ENCODE data around the gene KLHDC1.
A peak's percentile ranks its signal among the peaks of the same experiment; 100 is the strongest.
"Not testable (repeated sequence)": the region's sequence is repeated elsewhere in the genome, so short reads cannot be mapped to it uniquely, and the experiment has no call there.

Gene KLHDC1

DNA sequence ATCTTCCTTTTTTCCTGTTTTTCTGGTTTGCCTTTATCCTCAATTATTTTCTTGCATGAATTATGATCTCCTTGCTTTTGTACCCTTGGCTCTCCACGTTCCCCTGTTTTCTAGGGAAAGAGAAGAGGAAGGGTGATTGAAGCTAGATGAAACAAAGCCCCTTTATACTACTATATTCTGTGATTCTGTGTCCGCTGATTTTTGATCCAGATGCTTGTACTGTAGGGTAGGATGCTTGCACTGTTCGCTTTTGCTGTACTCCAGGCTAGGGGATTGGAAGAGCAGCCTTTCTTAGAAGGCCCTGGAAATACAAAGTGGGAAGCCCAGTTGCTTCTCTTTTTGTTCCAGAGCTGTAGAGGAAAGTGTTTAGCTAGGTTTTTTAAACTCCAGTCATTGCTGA lies 40.0 kb downstream of the KLHDC1 start:
- DNase-seq: no peak

- no peak for DNase-seq
These were observed 40.9 kb downstream of the KLHDC1 start for GRCh38 chr14:49733836-49734235.

DNA sequence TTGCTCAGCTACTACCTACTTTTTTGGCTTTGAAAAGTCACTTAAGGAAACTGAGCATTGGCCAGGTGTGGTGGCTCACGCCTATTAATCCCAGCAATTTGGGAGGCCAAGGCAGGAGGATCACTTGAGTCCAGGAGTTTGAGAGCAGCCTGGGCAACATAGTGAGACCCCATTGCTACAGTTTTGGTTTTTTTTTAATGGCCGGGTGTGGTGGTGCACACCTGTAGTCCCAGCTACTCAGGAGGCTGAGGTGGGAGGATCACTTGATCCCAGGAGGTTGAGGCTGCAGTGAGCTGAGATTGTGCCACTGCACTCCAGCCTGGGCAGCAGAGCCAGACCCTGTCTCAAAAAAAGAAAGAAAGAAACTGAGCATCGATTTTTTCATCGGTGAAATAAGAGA lies 42.7 kb downstream of the KLHDC1 start:
- DNase-seq: not testable (repeated sequence)

- DNase-seq: no peak
These were observed 52.3 kb downstream of the KLHDC1 start for GRCh38 chr14:49745191-49745590.

- not testable (repeated sequence) for DNase-seq
These were observed 53.6 kb downstream of the KLHDC1 start for GRCh38 chr14:49746476-49746875.

DNA sequence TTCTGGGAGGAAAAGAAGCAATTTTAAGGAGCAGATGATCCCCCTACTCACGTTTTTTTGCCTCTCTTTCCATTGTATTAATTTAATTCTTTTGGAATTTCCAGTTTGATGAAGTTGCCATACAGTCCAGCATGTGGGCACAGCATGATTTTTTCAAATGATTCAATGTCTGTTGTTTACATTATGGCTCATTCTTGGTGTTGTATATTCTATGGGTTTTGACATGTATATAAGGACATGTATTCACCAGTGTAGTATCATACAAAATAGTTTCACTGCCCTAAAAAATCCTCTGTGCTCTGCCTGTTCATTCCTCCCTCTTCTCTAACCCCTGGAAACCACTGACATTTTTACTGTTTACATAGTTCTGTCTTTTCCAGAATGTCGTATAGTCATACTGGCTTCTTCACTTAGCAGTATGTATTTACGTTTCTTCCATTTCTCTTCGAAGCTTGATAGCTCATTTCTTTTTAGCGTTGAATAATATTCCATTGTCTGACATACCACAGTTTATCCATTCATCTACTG lies 61.7 kb downstream of the KLHDC1 start:
- DNase-seq: no peak

DNA sequence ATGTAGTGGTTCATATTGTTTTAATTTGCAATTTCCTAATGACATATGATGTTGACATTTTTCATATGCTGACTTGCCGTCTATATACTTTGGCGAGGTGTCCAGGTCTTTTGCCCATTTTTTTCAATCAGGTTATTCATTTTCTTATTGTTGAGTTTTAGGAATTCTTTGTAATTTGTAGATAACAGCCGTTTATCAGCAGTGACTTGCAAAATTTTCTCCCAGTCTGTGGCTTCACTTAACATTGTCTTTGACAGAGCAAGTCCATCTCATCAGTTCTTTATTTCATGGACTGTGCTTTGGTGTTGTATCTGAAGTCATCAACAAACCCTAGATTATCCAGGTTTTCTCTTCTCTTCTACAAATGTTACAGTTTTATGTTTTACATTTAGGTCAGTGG lies 62.5 kb downstream of the KLHDC1 start:
- no peak for DNase-seq

DNA sequence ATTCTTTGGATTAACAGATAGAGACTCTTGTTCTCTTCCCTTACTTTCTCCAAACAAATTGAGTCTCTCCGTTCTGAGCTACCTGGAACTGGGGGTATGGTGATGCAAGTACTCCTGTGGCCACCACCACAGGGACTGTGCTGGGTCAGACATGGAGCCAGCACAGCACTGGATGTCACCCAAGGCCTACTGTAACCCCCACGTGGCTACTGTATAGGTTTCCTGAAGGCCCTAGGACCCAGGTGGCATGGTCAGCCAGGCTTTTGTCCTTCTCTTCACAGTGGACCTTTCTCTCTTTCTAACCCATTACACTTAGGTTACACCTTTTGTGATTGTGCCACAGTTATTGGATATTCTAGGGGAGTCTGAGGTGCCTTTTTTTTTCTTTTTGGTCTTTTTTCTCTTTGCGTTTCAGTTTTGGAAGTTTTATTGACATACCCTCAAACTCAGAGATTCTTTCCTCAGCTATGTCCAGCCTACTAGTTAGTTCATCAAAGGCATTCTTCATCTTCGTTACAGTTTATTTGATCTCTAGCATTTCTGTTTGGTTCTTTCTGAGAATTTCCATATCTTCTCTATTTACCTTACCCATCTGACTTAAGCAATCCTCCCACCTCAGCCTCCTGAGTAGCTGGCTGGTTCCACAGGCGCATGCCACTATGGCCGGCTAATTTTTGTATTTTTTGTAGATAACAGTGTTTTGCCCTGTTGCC lies 69.1 kb downstream of the KLHDC1 start:
- no peak for DNase-seq

DNA sequence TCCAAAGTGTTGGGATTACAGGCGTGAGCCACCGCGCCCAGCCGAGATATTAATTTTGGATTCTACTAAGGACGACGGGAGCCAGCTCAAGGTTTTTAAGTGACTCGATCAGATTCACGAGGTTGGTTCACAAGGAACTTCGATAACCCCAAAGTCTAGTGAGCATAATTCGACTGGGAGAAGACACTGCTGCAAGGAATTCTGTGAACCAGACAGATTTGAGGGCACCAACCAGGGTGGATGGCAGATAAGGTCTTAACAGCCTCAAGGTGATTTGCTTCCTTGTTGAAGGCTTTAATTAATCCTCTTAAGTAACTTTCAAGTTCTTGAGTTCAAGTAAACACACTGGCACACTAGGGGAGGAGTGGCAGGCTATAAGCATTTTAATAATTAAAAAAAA lies 73.9 kb downstream of the KLHDC1 start:
- no peak for DNase-seq

GRCh38 chr14:49767270-49767570 lies 74.3 kb downstream of the KLHDC1 start:
- no peak for DNase-seq

DNA sequence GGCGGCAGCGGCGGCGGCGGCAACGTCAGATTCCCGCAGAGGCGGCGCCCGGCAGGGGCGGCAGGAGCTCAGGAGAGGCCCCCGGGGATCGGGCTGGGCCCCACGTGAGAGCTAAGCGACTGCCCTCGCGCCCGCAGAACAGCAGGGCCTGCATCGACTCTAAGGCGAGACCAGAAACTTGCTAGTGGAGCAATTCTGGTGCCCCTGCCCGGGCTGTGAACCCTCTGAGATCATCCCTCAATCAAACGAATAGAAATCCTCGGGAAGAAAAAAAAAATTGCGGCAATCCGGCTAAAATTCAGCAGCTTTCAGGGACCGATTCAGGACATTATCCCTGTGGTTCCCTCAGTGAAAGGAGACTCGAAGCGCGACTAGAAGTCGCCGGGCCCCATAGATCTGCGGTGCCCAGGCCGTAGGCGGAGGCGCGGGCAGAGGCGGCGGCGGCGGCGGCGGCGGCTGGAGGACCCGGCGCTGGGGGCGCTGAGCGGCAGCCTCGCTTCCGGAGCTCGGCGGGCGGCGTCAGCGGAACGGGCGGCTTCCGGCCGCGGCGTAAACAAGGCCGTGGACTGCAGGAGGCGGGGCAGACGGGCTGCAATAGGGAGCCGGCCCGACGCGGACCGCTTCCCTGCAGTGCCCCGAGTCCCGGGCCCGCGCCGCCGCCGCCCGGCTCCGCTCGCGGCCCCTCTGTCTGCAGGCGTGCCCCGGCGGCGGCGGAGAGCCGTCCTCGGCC lies 74.8 kb downstream of the KLHDC1 start, which contains the start of gene KLHDC2:
TSS of gene KLHDC2 (plus strand) at position 583 of the 730 bp plus-strand sequence. CDS start 316 bp downstream, outside the sequence.
- DNase-seq: peak; percentile 75

- no peak for DNase-seq
These were observed 75.6 kb downstream of the KLHDC1 start for GRCh38 chr14:49768301-49769121.

DNA sequence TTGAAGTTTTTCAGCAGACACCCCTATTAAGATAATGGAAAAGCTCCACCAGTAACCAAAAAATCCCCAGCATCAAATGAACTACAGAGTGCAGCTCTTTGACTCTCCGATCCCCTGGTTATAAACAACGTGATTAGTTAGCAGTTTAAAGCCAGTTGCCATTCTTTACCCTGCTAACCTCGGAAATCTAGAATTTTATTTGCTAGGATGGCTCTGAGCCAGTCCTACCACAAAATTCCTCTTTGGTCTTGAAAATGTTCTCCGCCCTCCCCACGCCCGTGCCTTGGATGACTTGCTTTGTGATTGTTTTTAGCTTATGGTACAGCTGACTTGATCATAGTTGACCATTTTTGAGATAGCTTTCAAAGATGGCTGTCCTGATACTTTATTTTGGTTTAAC lies 76.3 kb downstream of the KLHDC1 start:
- no peak for DNase-seq

DNA sequence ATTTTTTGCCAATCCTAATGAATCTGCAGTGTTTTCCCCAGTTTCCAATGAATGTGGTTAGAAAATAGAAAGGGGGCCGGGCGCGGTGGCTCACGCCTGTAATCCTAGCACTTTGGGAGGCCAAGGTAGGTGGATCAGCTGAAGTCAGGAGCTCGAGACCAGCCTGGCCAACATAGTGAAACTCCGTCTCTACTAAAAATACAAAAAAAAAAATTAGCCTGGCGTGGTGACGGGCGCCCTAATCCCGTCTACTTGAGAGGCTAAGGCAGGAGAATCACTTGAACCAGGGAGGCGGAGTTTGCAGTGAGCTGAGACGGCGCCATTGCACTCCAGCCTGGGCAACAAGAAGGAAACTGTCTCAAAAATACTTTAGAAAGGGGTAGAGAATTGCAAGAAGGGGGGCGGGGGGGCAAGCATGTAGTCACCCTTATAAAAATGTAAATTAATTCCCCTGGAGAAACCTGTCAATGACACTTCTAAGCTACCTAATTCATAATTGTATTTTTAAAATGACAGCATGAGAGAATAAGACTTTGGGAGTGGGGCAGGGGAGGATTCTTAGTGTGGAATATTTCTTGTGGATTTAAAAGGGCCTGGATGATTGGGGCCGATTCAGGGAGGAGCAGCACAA lies 76.8 kb downstream of the KLHDC1 start:
- DNase-seq: no peak

DNA sequence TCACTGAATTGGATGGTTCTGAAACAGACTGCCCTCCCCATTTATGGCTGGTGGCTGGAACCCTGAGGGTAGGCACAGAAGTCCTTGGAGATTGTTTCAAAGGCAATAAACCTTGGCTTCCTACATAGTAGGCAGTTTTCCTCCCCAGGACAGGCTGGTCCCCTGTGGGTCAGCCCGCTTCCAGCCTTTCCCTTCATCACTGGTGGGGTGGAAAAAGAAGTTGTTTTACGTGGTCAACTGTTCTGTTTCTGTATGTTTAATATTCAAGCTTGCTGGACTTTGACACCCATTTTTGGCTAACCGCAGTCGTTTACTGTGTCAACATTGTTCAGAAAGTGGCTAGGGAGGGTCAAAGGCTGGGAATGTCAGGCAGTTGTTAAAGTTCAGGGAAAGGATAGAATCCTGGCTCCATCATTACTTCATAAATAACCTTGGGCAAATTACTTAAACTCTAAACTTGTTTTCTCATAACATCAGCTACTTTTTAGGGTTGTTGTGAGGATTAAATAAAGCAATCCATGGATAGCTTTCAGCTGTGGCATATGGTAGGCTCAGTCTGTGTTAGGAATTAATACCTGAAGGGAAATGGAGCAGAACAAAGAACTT lies 77.4 kb downstream of the KLHDC1 start:
- DNase-seq: no peak

- DNase-seq: not testable (repeated sequence)
These were observed 78.8 kb downstream of the KLHDC1 start for GRCh38 chr14:49771691-49772090.

DNA sequence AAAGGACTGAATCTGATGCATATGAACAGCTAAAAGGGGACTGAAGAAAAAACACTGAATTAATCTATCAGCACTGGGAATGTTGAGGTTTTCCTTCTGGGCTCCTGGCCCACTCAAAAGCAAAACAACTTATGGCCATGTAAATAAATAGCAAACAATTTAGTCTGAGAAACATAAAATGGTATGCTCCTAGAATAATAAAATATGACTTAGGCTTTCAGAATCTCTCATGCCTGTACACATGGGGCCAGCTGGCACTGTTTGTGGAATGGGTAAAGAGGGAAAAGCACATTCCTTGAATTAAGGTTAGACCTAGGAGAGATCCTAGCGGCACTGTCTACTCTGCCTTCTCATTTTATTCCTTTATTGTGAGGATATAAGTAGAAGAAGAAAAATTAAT lies 81.2 kb downstream of the KLHDC1 start:
- DNase-seq: no peak

DNA sequence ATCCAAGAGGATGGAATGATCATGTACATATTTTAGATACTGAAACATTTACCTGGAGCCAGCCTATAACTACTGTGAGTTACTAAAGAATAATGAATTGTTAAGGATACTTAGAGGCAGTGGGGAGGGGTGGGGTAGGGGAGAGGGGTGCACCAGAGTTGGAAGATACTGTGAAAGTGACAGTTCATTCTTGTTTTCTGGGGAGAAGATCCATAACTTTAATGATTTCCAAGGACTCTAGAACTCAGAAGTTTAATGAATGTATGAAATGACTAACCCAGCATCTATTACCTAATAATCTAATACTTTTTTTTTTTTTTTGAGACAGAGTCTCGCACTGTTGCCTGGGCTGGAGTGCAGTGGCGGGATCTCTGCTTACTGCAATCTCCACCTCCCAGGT lies 85.5 kb downstream of the KLHDC1 start:
- no peak for DNase-seq

DNA sequence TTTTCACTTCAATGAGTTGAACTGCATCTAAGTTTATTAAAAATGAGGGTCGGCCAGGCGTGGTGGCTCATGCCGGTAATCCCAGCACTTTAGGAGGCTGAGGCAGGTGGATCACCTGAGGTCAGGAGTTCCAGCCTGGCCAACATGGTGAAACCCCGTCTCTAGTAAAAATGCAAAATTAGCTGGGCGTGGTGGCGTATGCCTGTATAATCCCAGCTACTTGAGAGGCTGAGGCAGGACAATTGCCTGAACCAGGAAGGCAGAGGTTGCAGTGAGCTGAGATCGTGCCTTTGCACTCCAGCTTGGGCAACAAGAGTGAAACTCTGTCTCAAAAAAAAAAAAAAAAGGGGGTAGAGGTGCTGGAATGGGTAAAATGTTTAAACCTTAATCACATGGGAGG lies 88.1 kb downstream of the KLHDC1 start:
- not testable (repeated sequence) for DNase-seq

DNA sequence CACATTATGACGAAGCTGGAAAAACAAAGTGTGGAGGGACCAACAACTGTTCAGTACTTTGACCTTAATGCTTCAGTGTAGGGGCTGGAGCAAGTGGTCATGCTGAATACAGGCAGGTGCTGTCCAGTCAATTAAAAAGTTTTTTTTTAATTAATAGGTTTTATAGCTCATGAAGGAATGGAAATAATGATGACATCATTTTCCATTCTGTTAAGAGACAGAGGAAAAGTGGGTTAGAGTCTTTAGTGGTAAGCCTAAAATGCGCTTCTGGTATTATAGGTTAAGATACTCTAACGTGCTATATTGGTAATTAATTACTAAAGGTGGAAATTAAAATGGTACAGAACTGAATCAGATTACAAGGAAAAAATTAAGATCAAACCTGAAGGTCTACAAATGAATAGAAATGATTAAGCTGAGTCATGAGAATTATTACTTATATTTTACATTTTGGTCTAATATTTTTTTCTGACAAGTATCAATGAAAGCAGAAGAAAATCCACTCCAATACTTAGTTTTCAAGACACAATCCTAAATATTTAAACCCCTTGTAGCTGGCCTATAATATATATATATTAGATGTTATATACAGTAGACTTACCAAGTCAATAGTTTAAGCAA lies 90.6 kb downstream of the KLHDC1 start:
- no peak for DNase-seq

DNA sequence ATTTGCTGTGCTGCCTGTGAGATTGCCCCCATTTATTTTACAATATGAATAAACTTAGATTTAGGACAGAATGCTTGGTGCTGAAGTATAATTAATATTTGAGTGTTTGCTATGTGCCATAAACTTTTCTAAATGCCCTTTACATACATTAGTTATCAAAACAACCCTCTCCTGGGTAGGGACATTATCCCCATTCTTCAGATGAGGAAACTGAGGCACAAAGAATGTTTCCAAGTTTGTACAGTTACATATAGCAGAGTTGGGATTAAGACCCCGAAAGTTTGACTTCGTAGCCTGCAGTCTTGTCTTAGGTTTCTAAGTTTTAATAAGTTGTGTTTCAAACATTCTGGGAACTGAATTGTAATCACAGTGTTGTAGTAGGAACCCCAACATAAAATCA lies 93.4 kb downstream of the KLHDC1 start:
- no peak for DNase-seq

- DNase-seq: no peak
These were observed 99.7 kb downstream of the KLHDC1 start for GRCh38 chr14:49792618-49793017.
